ENCODE results near the gene SLC12A9. TPM values are rescaled to one million over a fixed set of nuclear protein-coding genes. Genes with fewer than 3 reads are reported as not detected.

Gene SLC12A9
- total RNA-seq, 3 donors from 2014 or later = 13.3 to 18.0 (median 16.7) TPM

DNA sequence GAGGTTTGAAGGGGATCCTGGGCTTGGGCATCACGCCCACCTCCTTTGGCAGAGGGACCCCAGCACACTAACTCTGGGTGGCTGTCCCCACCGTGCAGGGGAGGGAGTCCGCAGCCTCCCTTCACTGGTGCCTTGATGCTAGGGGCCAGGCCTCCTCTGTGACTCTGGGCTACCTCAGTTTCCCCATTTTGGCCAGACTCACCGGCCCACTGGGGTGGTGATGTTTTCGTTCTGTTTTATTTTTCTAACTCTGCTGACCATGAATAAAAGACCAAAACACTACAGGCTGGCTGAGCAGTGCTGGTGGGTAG is 14.2 kb downstream of the SLC12A9 start:
- H3K4me1 ChIP-seq = peaks cover 12 to 18% of the 10 kb centered on the region in 2 donors
- H3K9me3 ChIP-seq = no peaks in the 10 kb centered on the region
- intact Hi-C loops (cut with DNase I; ENCODE audit: low total_unique reads) = loop anchor here (10.0 kb wide), 1 partner anchor 162 kb away; the partner anchor contains the start of gene POP7
- no peaks in the 10 kb centered on the region for H3K36me3 ChIP-seq
- no peak for TF ChIP-seq POLR2A (IDR thresholded peaks at IDR 0.05)
- TF ChIP-seq, protein P1, sequence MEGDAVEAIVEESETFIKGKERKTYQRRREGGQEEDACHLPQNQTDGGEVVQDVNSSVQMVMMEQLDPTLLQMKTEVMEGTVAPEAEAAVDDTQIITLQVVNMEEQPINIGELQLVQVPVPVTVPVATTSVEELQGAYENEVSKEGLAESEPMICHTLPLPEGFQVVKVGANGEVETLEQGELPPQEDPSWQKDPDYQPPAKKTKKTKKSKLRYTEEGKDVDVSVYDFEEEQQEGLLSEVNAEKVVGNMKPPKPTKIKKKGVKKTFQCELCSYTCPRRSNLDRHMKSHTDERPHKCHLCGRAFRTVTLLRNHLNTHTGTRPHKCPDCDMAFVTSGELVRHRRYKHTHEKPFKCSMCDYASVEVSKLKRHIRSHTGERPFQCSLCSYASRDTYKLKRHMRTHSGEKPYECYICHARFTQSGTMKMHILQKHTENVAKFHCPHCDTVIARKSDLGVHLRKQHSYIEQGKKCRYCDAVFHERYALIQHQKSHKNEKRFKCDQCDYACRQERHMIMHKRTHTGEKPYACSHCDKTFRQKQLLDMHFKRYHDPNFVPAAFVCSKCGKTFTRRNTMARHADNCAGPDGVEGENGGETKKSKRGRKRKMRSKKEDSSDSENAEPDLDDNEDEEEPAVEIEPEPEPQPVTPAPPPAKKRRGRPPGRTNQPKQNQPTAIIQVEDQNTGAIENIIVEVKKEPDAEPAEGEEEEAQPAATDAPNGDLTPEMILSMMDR (IDR thresholded peaks at IDR 0.05) = no peak
- TF ChIP-seq POLR2AphosphoS5 (IDR thresholded peaks at IDR 0.05) = no peak
- peak overlapping the region; percentile 99 to 100 for H3K27ac ChIP-seq
- peak overlapping the region; percentile 88 to 98 (median 97) for H3K4me3 ChIP-seq
- H3K27me3 ChIP-seq = no peaks in the 10 kb centered on the region
- no peak for DNase-seq (ENCODE audit: low spot score in 2 of 2)

- intact Hi-C loops (cut with DNase I; ENCODE audit: low total_unique reads) = loop anchor here (10.0 kb wide), 1 partner anchor 162 kb away; the partner anchor contains the start of gene POP7
- peak within 1 kb of the TSS; percentile 88 to 98 (median 97) for H3K4me3 ChIP-seq
- H3K4me1 ChIP-seq = peaks cover 12 to 18% of the 10 kb centered on the region in 2 donors
- H3K36me3 ChIP-seq = no peaks in the 10 kb centered on the region
- H3K9me3 ChIP-seq = no peaks in the 10 kb centered on the region
- peak in 2 of 3 donors; percentile 58 to 73 for TF ChIP-seq POLR2AphosphoS5 (IDR thresholded peaks at IDR 0.05)
- TF ChIP-seq POLR2A (IDR thresholded peaks at IDR 0.05) = no peak
- H3K27ac ChIP-seq = peak within 1 kb of the TSS; percentile 99 to 100
- peak; percentile 88 to 90 for DNase-seq (ENCODE audit: low spot score in 2 of 2)
- no peaks in the 10 kb centered on the region for H3K27me3 ChIP-seq
These were observed 14.7 kb downstream of the SLC12A9 start, which contains the start of gene TRIP6 for GRCh38 chr7:100867040-100867775. Gene TRIP6 (plus strand): TSS chr7:100867387. CDS start chr7:100867498, 111 bp downstream.

GRCh38 chr7:100867776-100868485 is 15.4 kb downstream of the SLC12A9 start:
- intact Hi-C loops (cut with DNase I; ENCODE audit: low total_unique reads) = loop anchor here (10.0 kb wide), 1 partner anchor 163 kb away; the partner anchor contains the start of gene POP7
- no peak for DNase-seq (ENCODE audit: low spot score in 2 of 2)
- H3K4me3 ChIP-seq = peak overlapping the region; percentile 88 to 98 (median 97)
- no peaks in the 10 kb centered on the region for H3K9me3 ChIP-seq
- peak overlapping the region; percentile 99 to 100 for H3K27ac ChIP-seq
- H3K36me3 ChIP-seq = no peaks in the 10 kb centered on the region
- no peaks in the 10 kb centered on the region for H3K27me3 ChIP-seq
- peaks cover 12 to 18% of the 10 kb centered on the region in 2 donors for H3K4me1 ChIP-seq
- TF ChIP-seq, protein P1 (IDR thresholded peaks at IDR 0.05) = no peak
- no peak for TF ChIP-seq POLR2AphosphoS5 (IDR thresholded peaks at IDR 0.05)
- no peak for TF ChIP-seq POLR2A (IDR thresholded peaks at IDR 0.05)

DNA sequence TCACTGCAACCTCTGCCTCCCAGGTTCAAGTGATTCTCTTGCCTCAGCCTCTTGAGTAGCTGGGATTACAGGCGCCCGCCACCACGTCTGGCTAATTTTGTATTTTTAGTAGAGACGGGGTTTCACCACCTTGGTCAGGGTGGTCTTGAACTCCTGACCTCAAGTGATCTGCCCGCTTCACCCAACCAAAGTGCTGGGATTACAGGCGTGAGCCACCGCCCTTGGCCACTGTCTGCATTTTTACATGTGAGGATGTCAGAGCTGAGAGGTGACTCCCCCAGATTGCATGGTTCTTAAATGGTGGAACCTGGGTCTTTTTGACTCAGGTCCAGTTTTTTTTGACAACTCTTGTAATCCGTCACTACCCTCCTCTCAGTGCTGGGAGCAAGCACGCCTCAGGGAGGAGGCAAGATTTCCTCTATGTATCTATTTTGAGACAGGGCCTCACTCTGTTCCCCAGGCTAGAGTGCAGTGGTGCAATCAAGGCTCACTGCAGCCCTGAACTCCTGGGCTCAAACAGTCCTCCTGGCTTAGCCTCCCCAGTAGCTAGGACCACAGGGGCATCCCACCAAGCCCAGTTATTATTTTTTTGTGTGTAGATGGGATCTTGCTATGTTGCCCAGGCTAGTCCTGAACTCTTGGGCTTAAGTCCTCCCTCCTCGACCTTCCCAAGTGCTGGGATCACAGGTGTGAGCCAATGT is 21.2 kb downstream of the SLC12A9 start:
- Histone ChIP-seq H3K4me3 (peak overlapping the region; percentile 76 to 95 (median 93)), H3K36me3 (no peaks in the 10 kb centered on the region)

GRCh38 chr7:100874300-100874576 is 21.7 kb downstream of the SLC12A9 start:
- peaks cover 9 to 11% of the 10 kb centered on the region in 2 donors for H3K4me1 ChIP-seq
- H3K27me3 ChIP-seq = no peaks in the 10 kb centered on the region
- intact Hi-C loops (cut with DNase I; ENCODE audit: low total_unique reads) = no loop called here
- peak overlapping the region; percentile 76 to 95 (median 93) for H3K4me3 ChIP-seq
- no peaks in the 10 kb centered on the region for H3K9me3 ChIP-seq
- peak overlapping the region; percentile 97 for H3K27ac ChIP-seq
- no peak for DNase-seq (ENCODE audit: low spot score in 2 of 2)
- H3K36me3 ChIP-seq = no peaks in the 10 kb centered on the region
- TF ChIP-seq POLR2A (IDR thresholded peaks at IDR 0.05) (no peak), POLR2AphosphoS5 (IDR thresholded peaks at IDR 0.05) (no peak)
- TF ChIP-seq, protein P1 (IDR thresholded peaks at IDR 0.05) = no peak

More for the DNA sequence above, 21.2 kb downstream of the SLC12A9 start:
- no peak for DNase-seq (ENCODE audit: low spot score in 2 of 2)
- intact Hi-C loops (cut with DNase I; ENCODE audit: low total_unique reads) = no loop called here
- Histone ChIP-seq H3K27ac (peak overlapping the region; percentile 97), H3K27me3 (no peaks in the 10 kb centered on the region), H3K9me3 (no peaks in the 10 kb centered on the region), H3K4me1 (peaks cover 11 to 16% of the 10 kb centered on the region in 2 donors)
- no peak for TF ChIP-seq POLR2A (IDR thresholded peaks at IDR 0.05)
- TF ChIP-seq, protein P1 (IDR thresholded peaks at IDR 0.05) = no peak
- TF ChIP-seq POLR2AphosphoS5 (IDR thresholded peaks at IDR 0.05) = no peak
